Hindlimb muscle (tissue), 1 donor: ENCODE results near the gene OR5K4. TPM values are rescaled to one million over a fixed set of nuclear protein-coding genes. Genes with fewer than 3 reads are reported as not detected.
"Not testable (repeated sequence)": the region's sequence is repeated elsewhere in the genome, so short reads cannot be mapped to it uniquely, and the experiment has no call there.

Experiments
- DNase-seq: peaks from one replicate; pipeline ENCODE4 v3.0.0-alpha.2; 2013
- polyA plus RNA-seq: library from polyadenylated mRNA; unstranded; fragments of 120-200 nt; gene quantifications from one replicate; pipeline ENCODE4 v1.2.1, GENCODE V29; 2013; ENCODE audit not compliant: insufficient read length

The OR5K4 gene
- polyA plus RNA-seq, 1 donor = not detected

DNA sequence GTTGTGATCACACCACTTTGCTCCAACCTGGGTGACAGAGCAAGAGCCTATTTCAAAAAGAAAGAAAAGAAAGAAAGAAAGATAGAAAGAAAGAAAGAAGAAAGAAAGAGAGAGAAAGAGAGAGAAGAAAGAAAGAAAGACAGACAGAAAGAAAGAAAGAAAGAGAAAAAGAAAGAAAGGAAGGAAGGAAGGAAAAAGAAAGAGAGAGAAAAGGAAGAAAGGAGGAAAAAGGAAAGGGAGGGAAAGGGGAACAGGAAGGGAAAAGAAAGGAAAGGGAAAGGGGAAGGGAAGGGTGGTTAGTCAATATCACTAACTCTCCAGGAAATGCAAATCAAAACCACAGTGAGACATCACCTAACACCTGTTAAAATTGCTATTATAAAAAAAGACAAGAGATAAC lies 18.2 kb downstream of the OR5K4 start:
- no peak for DNase-seq

DNA sequence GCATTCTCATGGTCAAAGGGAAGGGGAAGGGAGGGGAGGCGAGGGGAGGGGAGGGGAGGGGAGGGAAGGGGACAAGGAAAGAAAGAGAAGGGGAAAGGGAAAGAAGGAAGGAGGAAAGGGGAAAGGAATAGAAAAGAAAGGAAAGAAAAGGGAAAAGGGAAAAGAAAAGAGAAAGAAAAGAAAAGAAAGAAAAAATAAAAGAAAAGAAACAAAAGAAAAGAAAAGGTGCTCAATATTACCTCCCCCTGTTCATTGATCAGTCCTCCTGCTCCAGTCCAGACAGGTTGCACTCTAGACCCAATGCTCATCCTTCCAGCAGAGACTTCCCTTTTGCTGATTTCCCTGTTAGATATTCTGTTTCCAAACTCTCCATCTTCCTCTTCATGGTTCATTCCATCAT lies 18.8 kb downstream of the OR5K4 start:
- DNase-seq = no peak

- no peak for DNase-seq
These were observed 23.0 kb downstream of the OR5K4 start for GRCh38 chr3:98376631-98377030.

DNA sequence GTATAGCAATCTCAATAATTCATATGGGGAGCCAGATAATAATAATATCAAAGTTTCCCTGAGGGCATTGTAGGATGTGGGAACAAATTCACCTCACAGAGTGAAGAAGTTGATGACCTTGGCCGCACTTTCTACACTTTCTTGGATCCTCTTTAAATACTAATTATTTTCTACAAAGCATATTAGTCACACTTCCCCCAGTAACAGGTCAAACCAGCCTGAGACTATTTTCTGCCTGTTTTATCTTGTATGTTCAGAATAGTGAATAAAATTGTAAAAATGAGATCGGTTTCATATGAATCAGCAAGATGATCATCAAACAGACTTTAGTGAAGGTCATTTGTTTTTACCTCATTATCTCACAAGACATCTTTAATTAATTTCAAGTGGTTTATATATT lies 34.5 kb downstream of the OR5K4 start:
- DNase-seq = no peak

- DNase-seq = no peak
These were observed 36.7 kb downstream of the OR5K4 start, which contains the start of gene OR5K3 for GRCh38 chr3:98390366-98390765. Gene OR5K3 (plus strand): TSS chr3:98390666. CDS start chr3:98390666, 0 bp downstream.

DNA sequence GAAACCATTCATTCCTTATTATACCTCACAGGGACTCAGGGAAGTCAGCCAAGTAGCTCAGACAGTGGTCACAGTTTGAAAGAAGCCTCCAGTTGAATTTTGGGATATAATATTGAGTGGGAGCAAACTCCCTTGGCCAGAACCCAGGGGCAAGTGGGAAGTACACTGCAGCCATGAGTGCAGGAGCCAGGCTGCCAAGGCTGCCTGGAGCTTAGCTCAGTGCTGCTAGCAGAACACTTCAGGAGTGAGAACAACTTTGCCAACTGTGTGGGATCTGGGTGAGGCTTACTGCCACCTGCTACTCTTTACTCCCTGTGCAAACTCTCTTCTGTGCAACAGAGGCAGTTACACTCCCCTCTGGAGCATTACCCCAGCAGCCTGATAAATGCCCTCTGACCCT lies 41.4 kb downstream of the OR5K4 start:
- DNase-seq = no peak

- DNase-seq = not testable (repeated sequence)
These were observed 42.8 kb downstream of the OR5K4 start for GRCh38 chr3:98396482-98396881.

GRCh38 chr3:98398513-98398912 lies 44.9 kb downstream of the OR5K4 start:
- DNase-seq = no peak

DNA sequence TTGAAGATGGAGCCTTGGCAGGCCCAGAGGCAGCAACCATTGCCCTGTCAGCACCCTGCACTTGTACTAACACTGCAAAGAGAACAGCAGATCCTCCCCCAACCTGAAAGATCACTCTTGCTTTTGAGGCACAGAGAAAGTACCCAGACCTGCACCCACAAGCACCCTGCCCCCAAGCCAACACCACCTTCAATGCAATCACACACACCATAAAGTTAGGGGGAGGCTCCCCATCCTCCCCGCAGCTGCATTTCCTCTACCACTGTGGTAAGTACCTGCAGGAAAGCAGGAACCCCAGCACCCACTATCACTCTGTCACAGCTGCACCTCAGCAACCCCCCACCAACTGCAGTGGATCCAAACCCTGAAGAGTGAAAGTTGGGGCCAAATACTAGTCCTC lies 48.9 kb downstream of the OR5K4 start:
- no peak for DNase-seq

DNA sequence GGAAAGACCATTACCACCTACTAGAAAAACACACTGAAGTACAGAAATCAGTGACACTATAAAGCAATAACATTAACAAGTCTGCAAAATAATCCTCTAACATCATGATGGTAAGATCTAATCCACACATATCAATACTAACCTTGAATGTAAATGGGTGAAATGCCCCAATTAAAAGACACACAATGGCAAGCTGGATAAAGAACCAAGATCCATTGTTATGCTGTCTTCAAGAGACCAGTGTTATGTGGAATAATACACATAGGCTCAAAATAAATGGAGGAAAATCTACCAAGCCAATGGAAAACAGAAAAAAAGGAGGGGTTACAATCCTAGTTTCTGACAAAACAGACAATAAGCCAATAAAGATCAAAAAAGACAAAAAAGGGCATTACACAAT lies 50.4 kb downstream of the OR5K4 start:
- DNase-seq = no peak

Other genes with a start within 250 kb of the OR5K4 start
- gene OR5H1, start 223.1 kb upstream of the OR5K4 start, polyA plus RNA-seq = not detected
- gene OR5H14, start 206.4 kb upstream of the OR5K4 start, polyA plus RNA-seq = not detected
- not detected for gene OR5H15, start 187.2 kb upstream of the OR5K4 start, polyA plus RNA-seq
- gene OR5H6, start 89.6 kb upstream of the OR5K4 start, polyA plus RNA-seq = not detected
- gene OR5H2, start 71.3 kb upstream of the OR5K4 start, polyA plus RNA-seq = not detected
- not detected for gene OR5K3, start 36.8 kb downstream of the OR5K4 start, polyA plus RNA-seq
- not detected for gene OR5K1, start 109.3 kb downstream of the OR5K4 start, polyA plus RNA-seq
- gene OR5K2, start 143.8 kb downstream of the OR5K4 start, polyA plus RNA-seq = not detected
- 76.8 TPM for gene CLDND1, start 169.0 kb downstream of the OR5K4 start, polyA plus RNA-seq
- not detected for gene GPR15, start 178.1 kb downstream of the OR5K4 start, polyA plus RNA-seq
- 13.7 TPM for gene CPOX, start 239.8 kb downstream of the OR5K4 start, polyA plus RNA-seq